Gastrocnemius medialis (tissue), 4 donors: ENCODE data around the gene RPP25L.

ENCODE experiments used
- CTCF ChIP-seq, 5 experiments: fragments of 450-650 bp in 3 of 5; fragments of 200-600 bp in 2 of 5; sonication (generic) in 2 of 5; IDR thresholded peaks in 4 of 5; conservative IDR thresholded peaks in 1 of 5; 1 replicate in 4 of 5; 2 replicates in 1 of 5; pipeline ENCODE4 v1.5.1; 2016 to 2019; ENCODE audit warnings: antibody characterized with exemption in 5 of 5, mild to moderate bottlenecking in 3 of 5, moderate library complexity in 3 of 5
- POLR2A ChIP-seq, 2 donors: fragments of 450-650 bp; IDR thresholded peaks; one replicate each; pipeline ENCODE4 v1.6.1; 2017; ENCODE audit warnings: antibody characterized with exemption in 2 of 2, mild to moderate bottlenecking in 2 of 2, moderate library complexity in 2 of 2

- TF ChIP-seq CTCF (IDR thresholded peaks at IDR 0.05 in 4 of 5, conservative IDR thresholded peaks at IDR 0.05 in 1 of 5) (peak in 1 of 5 experiments; percentile 18), POLR2A (IDR thresholded peaks at IDR 0.05) (peak; percentile 81 to 87)
These were observed 25.6 kb upstream of the RPP25L start, which contains the start of gene SIGMAR1 for GRCh38 chr9:34637356-34638137.
